Dermis blood vessel endothelial cell (primary cell): ENCODE measurements around the gene WDR46. TPM values are rescaled to one million over a fixed set of nuclear protein-coding genes. Genes with fewer than 3 reads are reported as not detected.
"Not testable (repeated sequence)": the region's sequence is repeated elsewhere in the genome, so short reads cannot be mapped to it uniquely, and the experiment has no call there.

Source experiments
- DNase-seq: peaks from one replicate; pipeline ENCODE4 v3.0.0; 2010
- total RNA-seq: library from RNA; depleted of rRNA; stranded (reverse); fragments of >200 nt; gene quantifications from 2 replicates; pipeline ENCODE4 v1.2.3, GENCODE V29; 2014

Gene WDR46
- total RNA-seq, 1 donor from 2014 or later, result 75.4 TPM

DNA sequence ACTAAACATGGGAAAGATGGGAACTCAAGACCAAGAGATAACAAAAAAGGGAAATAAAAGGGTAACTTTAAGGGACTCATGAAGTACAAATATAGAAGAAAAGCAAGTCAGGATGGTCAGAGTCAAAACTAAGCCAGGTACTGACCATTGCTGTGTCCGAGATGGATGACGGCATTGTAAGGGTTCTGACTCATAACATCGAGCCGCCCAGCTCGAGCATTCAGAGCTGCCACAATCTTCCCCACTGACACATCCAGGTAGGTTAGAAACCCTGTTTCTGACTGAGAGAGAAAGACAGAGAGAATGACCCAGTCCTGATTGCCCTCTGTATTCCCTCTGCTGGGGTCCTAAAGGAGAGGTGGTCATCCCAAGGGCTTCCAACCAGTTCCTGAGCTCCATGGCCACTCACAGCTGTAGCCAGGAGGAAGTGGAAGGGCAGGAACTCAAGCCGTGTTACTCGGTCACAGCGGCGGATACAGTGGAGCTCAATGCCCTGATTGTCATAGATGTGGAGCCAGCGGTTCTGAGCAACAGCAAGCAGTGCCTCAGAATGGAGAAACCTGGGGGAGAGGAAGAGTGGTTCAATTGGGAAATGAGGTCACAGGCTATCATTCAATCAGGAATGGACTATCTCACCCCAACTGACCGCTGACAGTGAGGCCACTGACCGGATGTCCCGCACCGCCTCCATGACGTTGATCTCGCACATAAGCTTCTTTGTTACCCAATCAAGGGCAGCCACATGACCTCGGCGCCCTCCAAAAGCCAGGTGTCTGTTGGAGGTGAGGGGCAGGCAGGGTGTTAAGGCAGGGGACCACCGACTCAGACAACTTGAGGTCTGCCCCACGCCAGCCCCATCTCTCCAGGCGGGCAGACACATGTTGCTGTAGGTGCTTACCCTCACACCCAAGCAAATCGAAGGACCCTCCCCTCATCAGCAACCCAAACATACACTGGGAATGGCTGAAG is 1.8 kb downstream of the WDR46 start:
- DNase-seq, result no peak

DNA sequence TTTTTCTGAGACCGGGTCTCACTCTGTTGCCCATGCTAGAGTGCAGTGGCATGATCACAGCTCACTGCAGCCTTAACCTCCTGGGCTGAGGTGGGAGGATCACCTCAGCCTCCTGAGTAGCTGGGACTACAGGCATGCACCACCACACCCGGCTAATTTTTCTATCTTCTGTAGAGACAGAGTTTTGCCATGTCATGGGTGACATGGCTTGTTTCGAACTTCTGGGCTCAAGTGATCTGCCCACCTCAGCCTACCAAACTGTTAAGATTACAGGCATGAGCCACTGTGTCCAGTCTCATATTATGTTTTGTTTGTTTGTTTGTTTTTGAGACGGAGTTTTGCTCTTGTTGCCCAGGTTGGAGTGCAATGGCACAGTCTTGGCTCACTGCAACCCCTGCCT is 3.8 kb downstream of the WDR46 start:
- not testable (repeated sequence) for DNase-seq

- no peak for DNase-seq
These were observed 8.5 kb downstream of the WDR46 start for GRCh38 chr6:33280539-33280938.

- peak; percentile 84 for DNase-seq
These were observed 9.0 kb downstream of the WDR46 start for GRCh38 chr6:33279971-33280511.

- no peak for DNase-seq
These were observed 9.8 kb downstream of the WDR46 start for GRCh38 chr6:33279257-33279695.

GRCh38 chr6:33278810-33279209 is 10.2 kb downstream of the WDR46 start:
- no peak for DNase-seq

GRCh38 chr6:33278392-33278741 is 10.7 kb downstream of the WDR46 start:
- no peak for DNase-seq

GRCh38 chr6:33277663-33278391 is 11.2 kb downstream of the WDR46 start:
- DNase-seq, result peak; percentile 20

GRCh38 chr6:33276864-33277662 is 12.0 kb downstream of the WDR46 start, which contains the start of gene B3GALT4:
Gene B3GALT4 (plus strand): TSS chr6:33277123. CDS start chr6:33277420, 297 bp downstream.
- DNase-seq, result peak; percentile 67

DNA sequence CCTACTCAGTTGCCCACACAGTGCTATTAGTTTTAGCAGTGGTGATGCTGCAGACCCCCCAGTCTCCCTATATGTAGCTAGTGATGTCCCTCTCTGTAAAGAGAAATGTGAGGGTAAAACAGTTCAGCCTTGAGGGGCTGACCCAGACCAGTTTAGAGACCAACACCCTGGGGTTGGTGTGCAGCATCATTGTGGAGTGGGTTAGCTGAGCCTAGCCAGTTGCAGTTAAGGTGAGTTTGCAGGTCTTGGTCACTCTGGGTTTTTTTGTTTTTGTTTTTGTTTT is 12.5 kb downstream of the WDR46 start:
- DNase-seq, result no peak

GRCh38 chr6:33275795-33276580 is 13.1 kb downstream of the WDR46 start:
- not testable (repeated sequence) for DNase-seq

DNA sequence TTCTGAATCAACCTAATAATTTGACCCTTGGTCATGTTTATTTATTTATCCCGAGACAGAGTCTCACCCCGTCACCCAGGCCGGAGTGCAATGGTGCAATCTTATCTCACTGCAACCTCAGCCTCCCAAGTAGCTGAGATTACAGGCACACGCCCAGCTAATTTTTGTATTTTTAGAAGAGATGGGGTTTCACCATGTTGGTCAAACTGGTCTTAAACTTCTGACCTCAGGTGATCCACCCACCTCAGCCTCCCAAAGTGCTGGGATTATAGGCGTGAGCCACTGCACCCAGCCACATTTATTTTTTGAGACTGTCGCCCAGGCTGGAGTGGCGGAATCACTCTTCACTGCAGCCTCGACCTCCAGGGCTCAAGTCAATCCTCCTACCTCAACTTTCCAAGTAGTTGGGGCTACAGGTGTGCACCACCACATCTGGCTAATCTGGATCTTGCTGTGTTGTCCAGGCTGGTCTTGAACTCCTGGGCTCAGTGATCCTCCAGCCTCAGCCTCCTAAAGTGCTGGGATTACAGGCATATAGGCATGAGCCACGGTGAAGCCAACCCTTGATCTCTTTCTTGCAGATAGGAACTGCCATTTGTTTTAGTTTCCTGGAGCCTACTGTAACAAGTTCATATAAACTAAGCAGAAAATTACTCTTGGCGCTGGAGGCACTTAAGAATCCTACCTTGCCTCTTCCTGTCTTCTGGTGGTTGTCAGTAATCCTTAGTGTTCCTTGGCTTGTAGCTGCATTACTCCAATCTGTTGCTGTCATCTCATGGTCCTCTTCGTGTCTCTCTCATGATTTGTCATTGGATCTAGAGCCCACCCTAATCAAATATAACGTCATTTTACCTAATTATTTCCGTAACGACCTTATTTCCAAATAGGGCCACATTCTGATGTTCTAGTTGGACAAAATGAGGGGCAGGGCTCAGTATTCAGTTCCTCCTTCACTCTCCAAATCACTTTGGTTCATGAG is 14.8 kb downstream of the WDR46 start:
- DNase-seq, result peak; percentile 10

- DNase-seq, result peak; percentile 7
These were observed 15.7 kb downstream of the WDR46 start for GRCh38 chr6:33273129-33273923.

DNA sequence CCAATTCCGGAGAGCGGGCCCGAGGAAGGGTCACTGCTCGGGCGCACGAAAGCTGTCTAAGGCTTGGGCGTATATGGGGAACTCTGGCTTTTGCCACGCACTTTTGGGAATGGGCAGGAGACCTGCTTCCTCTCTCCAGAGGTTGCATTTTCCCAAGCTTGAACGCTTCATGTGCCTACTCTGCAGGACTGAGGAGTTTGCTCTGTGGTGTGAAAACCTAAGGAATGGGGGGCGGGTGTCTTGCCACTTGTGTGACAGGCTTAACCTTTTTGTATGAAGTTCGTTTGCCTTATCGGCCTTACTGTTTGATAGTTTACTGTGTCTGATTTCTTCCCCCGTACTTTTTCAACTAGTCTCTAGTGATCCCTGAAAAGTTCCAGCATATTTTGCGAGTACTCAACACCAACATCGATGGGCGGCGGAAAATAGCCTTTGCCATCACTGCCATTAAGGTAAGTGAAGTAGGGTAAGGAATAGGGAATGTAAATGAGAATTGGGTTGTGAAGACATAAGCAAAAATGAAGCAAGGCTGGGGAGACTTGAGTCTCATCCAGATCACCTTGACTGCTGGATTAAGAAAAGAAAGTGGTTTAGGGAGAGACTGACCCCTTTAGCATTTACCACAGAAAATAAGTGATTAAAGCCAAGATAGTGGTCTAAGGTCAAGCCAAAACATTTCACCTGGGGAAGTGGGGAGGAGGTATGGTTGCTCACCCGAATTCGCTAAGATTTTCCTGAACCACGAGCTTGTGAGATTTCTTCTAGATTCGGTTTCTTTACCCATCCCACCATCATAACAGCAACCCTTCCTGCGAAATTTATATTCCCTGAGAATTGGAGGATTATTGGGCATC is 16.5 kb downstream of the WDR46 start:
- DNase-seq, result peak; percentile 46

- DNase-seq, result peak; percentile 100
These were observed 17.4 kb downstream of the WDR46 start, which contains the start of the genes RPS18 and VPS52 for GRCh38 chr6:33271468-33272274. Gene RPS18 (plus strand): TSS chr6:33272075. CDS start chr6:33272120, 45 bp downstream. Gene VPS52 (minus strand): TSS chr6:33271876. CDS start chr6:33271675, 201 bp downstream.

DNA sequence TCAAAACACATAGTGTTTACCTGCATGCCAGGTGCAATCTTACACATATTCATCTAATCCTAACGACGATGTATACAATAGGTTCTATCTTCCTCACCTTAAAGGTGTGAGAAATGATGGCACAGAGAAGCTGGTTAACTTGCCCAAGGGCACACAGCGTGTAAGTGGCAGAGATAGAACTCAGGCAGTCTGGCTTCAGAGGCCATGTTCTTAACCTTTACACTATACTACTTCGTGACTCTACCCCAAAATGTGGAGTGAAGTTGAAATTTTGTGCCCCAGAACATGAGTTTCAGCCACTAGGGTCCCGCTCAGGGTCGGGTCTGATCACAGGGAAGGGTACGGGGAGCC is 17.9 kb downstream of the WDR46 start:
- DNase-seq, result no peak

DNA sequence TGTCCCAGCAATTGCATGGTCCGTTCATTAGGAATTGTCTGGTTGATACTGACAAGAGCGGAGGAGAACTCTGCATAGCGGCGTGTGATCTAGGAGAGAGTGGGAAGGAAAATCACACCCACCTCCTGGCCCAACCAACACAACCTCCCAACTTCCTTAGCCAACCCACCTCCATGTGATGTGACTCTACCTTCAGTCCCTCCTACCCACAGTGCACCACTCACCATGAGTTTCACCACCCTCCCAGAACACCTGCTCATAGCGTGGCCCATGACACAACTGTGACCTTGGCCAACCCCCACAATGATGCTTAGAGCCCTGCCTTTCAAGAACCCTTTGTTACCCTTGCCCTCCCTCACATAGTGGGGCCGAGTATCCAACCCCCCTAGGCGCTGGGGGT is 25.0 kb downstream of the WDR46 start:
- no peak for DNase-seq

- DNase-seq, result not testable (repeated sequence)
These were observed 26.5 kb downstream of the WDR46 start for GRCh38 chr6:33262490-33262889.
